Measurements from ENCODE around the gene TNFRSF12A. TPM values are rescaled to one million over a fixed set of nuclear protein-coding genes. Genes with fewer than 3 reads are reported as not detected.
A peak's percentile ranks its signal among the peaks of the same experiment; 100 is the strongest.

Gene TNFRSF12A
- total RNA-seq, 1 experiment from 2014 or later, result 78.9 TPM

GRCh38 chr16:3056336-3057180 is 36.4 kb downstream of the TNFRSF12A start (continued):
- TF ChIP-seq, protein P1, sequence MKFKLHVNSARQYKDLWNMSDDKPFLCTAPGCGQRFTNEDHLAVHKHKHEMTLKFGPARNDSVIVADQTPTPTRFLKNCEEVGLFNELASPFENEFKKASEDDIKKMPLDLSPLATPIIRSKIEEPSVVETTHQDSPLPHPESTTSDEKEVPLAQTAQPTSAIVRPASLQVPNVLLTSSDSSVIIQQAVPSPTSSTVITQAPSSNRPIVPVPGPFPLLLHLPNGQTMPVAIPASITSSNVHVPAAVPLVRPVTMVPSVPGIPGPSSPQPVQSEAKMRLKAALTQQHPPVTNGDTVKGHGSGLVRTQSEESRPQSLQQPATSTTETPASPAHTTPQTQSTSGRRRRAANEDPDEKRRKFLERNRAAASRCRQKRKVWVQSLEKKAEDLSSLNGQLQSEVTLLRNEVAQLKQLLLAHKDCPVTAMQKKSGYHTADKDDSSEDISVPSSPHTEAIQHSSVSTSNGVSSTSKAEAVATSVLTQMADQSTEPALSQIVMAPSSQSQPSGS (CRISPR knock-in tag; IDR thresholded peaks at IDR 0.05; ENCODE audit: borderline replicate concordance, low read depth), result no peak

GRCh38 chr16:3057181-3058138 is 37.3 kb downstream of the TNFRSF12A start:
- TF ChIP-seq, protein P2, sequence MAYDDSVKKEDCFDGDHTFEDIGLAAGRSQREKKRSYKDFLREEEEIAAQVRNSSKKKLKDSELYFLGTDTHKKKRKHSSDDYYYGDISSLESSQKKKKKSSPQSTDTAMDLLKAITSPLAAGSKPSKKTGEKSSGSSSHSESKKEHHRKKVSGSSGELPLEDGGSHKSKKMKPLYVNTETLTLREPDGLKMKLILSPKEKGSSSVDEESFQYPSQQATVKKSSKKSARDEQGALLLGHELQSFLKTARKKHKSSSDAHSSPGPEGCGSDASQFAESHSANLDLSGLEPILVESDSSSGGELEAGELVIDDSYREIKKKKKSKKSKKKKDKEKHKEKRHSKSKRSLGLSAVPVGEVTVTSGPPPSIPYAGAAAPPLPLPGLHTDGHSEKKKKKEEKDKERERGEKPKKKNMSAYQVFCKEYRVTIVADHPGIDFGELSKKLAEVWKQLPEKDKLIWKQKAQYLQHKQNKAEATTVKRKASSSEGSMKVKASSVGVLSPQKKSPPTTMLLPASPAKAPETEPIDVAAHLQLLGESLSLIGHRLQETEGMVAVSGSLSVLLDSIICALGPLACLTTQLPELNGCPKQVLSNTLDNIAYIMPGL (CRISPR knock-in tag; IDR thresholded peaks at IDR 0.05), result no peak
- TF ChIP-seq ZNF121 (CRISPR knock-in tag; IDR thresholded peaks at IDR 0.05) (peak; percentile 55), PRRX2 (CRISPR knock-in tag; IDR thresholded peaks at IDR 0.05) (no peak), CREM (CRISPR knock-in tag; IDR thresholded peaks at IDR 0.05) (no peak), TP53 (CRISPR knock-in tag; IDR thresholded peaks at IDR 0.05) (no peak)
- TF ChIP-seq, protein P3, sequence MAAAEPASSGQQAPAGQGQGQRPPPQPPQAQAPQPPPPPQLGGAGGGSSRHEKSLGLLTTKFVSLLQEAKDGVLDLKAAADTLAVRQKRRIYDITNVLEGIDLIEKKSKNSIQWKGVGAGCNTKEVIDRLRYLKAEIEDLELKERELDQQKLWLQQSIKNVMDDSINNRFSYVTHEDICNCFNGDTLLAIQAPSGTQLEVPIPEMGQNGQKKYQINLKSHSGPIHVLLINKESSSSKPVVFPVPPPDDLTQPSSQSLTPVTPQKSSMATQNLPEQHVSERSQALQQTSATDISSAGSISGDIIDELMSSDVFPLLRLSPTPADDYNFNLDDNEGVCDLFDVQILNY (CRISPR knock-in tag; IDR thresholded peaks at IDR 0.05), result no peak
- H3K27me3 Mint-ChIP-seq (ENCODE audit: low read depth), result peaks cover 3% of the 10 kb centered on the region; the same call in 1 of the 2 replicates
- H3K27ac Mint-ChIP-seq, result no peak overlapping the region
- 0 out of 2 replicates have a peak, but pooled peaks cover 1% of the 10 kb centered on the region for H3K9me3 Mint-ChIP-seq
- DNase-seq (ENCODE audit: low spot score) (no peak), ATAC-seq (no peak)
- H3K4me3 Mint-ChIP-seq, result peak overlapping the region; percentile 20; the same call in 1 of the 2 replicates
- ChIA-PET CTCF (interaction anchor here (0.9 to 3.6 kb wide), 26 partner anchors 8 to 117 kb away, joined by 3 to 109 read pairs (median 19); partner anchors contain the start of genes BICDL2, KREMEN2, MMP25 and PAQR4), POLR2A (interaction anchor here (1.3 to 3.2 kb wide), 5 partner anchors 26 to 54 kb away, joined by 5 to 29 read pairs (median 8); partner anchors contain the start of gene ZSCAN10)
- H3K36me3 Mint-ChIP-seq, result peaks cover 7% of the 10 kb centered on the region
- H3K4me1 Mint-ChIP-seq, result peaks cover 26% of the 10 kb centered on the region

GRCh38 chr16:3058139-3059030 is 38.2 kb downstream of the TNFRSF12A start:
- DNase-seq (ENCODE audit: low spot score), result peak; percentile 76
- H3K4me1 Mint-ChIP-seq, result peaks cover 26% of the 10 kb centered on the region
- POLR2A ChIA-PET, result interaction anchor here (0.9 to 3.2 kb wide), 10 partner anchors 12 to 71 kb away, joined by 3 to 29 read pairs (median 6); partner anchors contain the start of genes CLDN9, HCFC1R1, MMP25 and ZSCAN10
- peaks cover 6% of the 10 kb centered on the region; the same call in 1 of the 2 replicates for H3K36me3 Mint-ChIP-seq
- no peak overlapping the region for H3K27ac Mint-ChIP-seq
- CTCF ChIA-PET, result interaction anchor here (0.5 to 3.6 kb wide), 54 partner anchors 9 to 596 kb away, joined by 3 to 109 read pairs (median 5); partner anchors contain the start of genes BICDL2, CLDN6, HCFC1R1 and KREMEN2
- TF ChIP-seq, protein P2 (CRISPR knock-in tag; IDR thresholded peaks at IDR 0.05), result peak; percentile 74
- TF ChIP-seq MYBL2 (CRISPR knock-in tag; IDR thresholded peaks at IDR 0.05) (no peak), ZNF232 (CRISPR knock-in tag; IDR thresholded peaks at IDR 0.05) (0 out of 2 replicates have a peak, but pooled peaks have one; percentile 4), ZNF263 (CRISPR knock-in tag; IDR thresholded peaks at IDR 0.05; ENCODE audit: low read depth) (no peak), ATF1 (CRISPR knock-in tag; IDR thresholded peaks at IDR 0.05) (no peak), FOXP4 (CRISPR knock-in tag; IDR thresholded peaks at IDR 0.05) (0 out of 2 replicates have a peak, but pooled peaks have one; percentile 64), STAT6 (CRISPR knock-in tag; conservative IDR thresholded peaks at IDR 0.05; ENCODE audit: low read depth) (no peak)
- ATAC-seq, result peak; percentile 72
- H3K4me3 Mint-ChIP-seq, result peak overlapping the region; percentile 76
- H3K9me3 Mint-ChIP-seq, result no peaks in the 10 kb centered on the region
- H3K27me3 Mint-ChIP-seq (ENCODE audit: low read depth), result peaks cover 3% of the 10 kb centered on the region; the same call in 1 of the 2 replicates
